ENCODE results near the gene NTN1. TPM values are rescaled to one million over a fixed set of nuclear protein-coding genes. Genes with fewer than 3 reads are reported as not detected.

The NTN1 gene
- total and polyA plus RNA-seq, 2 experiments from 2014 or later, result 0.16 to 0.60 TPM

DNA sequence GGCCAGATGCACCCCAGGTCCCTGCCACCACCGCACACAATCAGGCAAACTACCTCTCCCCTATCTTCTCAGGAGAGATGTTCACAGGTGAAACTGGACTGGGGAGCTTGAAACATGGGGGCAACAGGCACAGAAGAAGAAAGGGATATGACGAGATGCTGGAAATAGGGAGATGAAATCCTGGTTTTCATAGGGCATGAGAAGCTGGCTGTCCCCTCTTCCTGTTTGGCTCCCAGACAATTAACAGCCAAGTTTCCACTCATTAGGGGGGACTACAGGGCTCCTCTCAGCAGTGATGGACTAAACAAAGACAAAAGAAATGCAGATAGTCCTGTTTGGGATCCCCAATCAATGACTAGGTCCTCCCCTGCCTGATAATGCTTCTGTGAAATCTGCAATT, 266.0 kb downstream of the NTN1 start:
- no peak for DNase-seq (ENCODE audit: low read depth in 1 of 2, low spot score in 1 of 2)
- TF ChIP-seq, protein P1, sequence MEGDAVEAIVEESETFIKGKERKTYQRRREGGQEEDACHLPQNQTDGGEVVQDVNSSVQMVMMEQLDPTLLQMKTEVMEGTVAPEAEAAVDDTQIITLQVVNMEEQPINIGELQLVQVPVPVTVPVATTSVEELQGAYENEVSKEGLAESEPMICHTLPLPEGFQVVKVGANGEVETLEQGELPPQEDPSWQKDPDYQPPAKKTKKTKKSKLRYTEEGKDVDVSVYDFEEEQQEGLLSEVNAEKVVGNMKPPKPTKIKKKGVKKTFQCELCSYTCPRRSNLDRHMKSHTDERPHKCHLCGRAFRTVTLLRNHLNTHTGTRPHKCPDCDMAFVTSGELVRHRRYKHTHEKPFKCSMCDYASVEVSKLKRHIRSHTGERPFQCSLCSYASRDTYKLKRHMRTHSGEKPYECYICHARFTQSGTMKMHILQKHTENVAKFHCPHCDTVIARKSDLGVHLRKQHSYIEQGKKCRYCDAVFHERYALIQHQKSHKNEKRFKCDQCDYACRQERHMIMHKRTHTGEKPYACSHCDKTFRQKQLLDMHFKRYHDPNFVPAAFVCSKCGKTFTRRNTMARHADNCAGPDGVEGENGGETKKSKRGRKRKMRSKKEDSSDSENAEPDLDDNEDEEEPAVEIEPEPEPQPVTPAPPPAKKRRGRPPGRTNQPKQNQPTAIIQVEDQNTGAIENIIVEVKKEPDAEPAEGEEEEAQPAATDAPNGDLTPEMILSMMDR (IDR thresholded peaks at IDR 0.05; ENCODE audit: low read depth, low read length), result no peak
- H3K4me1 ChIP-seq (ENCODE audit: low read depth), result no peaks in the 10 kb centered on the region
- peaks cover 4% of the 10 kb centered on the region for H3K27me3 ChIP-seq
- no peak overlapping the region for H3K27ac ChIP-seq
- H3K36me3 ChIP-seq, result no peaks in the 10 kb centered on the region
- no peak overlapping the region for H3K4me3 ChIP-seq
- H3K9me3 ChIP-seq (ENCODE audit: low read depth), result no peaks in the 10 kb centered on the region

DNA sequence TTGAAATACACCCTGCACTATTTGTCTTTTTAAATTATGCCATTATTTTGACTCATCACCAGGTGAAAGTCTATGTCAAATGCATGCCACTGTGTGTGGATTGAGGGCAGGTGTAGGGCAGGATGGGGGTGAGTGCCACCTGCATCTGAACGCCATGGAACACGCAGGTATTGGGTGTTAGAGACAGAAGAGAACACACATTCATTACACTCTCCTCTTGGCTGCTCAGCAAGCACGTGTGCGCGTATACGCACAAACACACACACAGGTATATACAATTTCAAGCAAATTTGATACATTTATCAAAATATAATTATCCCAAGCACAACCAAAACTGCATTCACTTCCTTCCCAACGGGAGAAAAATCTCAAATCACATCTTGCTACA, 268.9 kb downstream of the NTN1 start:
- no peaks in the 10 kb centered on the region for H3K9me3 ChIP-seq (ENCODE audit: low read depth)

DNA sequence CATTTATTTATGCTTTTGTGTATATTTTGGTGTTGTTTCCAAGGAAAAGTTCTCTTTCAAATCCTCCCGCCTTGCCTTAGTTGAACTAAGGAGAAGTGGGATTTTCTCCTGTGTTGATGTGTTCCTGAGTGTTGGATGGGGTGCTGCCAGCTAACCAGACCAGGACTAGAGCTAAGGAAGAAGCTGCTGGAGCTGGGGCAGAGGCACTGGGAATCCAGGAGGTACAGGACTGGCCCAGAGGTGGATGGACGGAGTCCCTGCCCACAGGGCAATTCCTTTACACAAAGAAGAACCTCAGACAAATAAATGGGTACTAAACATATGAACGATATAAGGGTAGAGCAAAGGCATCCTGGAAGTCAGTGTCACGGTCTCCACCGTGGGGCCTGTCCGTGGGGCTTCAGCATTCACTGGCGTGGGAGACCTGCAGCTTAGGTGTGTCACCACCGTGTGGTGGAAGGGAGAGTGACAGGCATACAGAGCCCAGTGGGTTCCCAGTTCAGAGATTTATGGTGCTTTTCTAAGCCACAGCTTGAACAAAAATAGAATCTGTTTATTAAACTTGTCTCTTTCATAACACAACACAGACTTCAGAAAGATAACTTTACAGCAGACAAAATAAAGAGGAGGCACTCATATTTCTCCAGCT, 270.7 kb downstream of the NTN1 start:
- Histone ChIP-seq H3K36me3 (no peaks in the 10 kb centered on the region), H3K4me1 (ENCODE audit: low read depth) (no peaks in the 10 kb centered on the region), H3K9me3 (ENCODE audit: low read depth) (no peaks in the 10 kb centered on the region), H3K27ac (no peak overlapping the region), H3K4me3 (no peak overlapping the region), H3K27me3 (peaks cover 4% of the 10 kb centered on the region)
- peak; percentile 20 to 45 for DNase-seq (ENCODE audit: low read depth in 1 of 2, low spot score in 1 of 2)
- TF ChIP-seq, protein P1 (IDR thresholded peaks at IDR 0.05; ENCODE audit: low read depth, low read length), result peak; percentile 56

More for the DNA sequence above, 268.9 kb downstream of the NTN1 start:
- no peaks in the 10 kb centered on the region for H3K36me3 ChIP-seq
- H3K27me3 ChIP-seq, result peaks cover 4% of the 10 kb centered on the region
- TF ChIP-seq, protein P1 (IDR thresholded peaks at IDR 0.05; ENCODE audit: low read depth, low read length), result no peak
- DNase-seq (ENCODE audit: low read depth in 1 of 2, low spot score in 1 of 2), result no peak
- no peak overlapping the region for H3K27ac ChIP-seq
- H3K4me3 ChIP-seq, result no peak overlapping the region
- no peaks in the 10 kb centered on the region for H3K4me1 ChIP-seq (ENCODE audit: low read depth)

DNA sequence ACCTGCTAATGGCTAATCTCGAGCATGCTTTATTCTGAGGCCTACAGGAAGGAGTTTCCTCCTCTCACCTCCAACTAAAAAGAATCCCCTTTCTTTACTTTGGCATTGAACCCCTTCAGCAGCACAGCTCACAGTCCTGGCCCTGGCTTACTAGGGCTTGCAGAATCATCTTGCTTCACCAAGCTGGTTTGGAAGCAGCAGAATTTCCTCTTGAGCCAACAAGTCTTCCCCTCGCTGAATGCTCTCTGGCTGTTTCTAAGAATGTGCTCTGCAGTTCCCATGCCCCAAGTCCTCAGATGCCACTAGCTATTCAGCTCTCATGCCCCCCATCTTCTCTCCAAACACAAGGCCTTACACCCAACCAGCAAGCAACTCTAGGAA, 271.2 kb downstream of the NTN1 start:
- H3K27me3 ChIP-seq, result peaks cover 4% of the 10 kb centered on the region
- no peak for DNase-seq (ENCODE audit: low read depth in 1 of 2, low spot score in 1 of 2)
- H3K4me1 ChIP-seq (ENCODE audit: low read depth), result no peaks in the 10 kb centered on the region
- no peak overlapping the region for H3K27ac ChIP-seq
- H3K9me3 ChIP-seq (ENCODE audit: low read depth), result no peaks in the 10 kb centered on the region
- TF ChIP-seq, protein P1 (IDR thresholded peaks at IDR 0.05; ENCODE audit: low read depth, low read length), result no peak
- H3K4me3 ChIP-seq, result no peak overlapping the region
- no peaks in the 10 kb centered on the region for H3K36me3 ChIP-seq

Other genes with a start within 250 kb of the NTN1 start
- not detected in 2 replicates for gene MFSD6L, start 222.1 kb upstream of the NTN1 start, total RNA-seq
- not detected in 2 replicates for gene MFSD6L, start 222.1 kb upstream of the NTN1 start, polyA plus RNA-seq
- not detected in 2 replicates for gene PIK3R6, start 153.8 kb upstream of the NTN1 start, total RNA-seq
- 0.11 and 0.48 TPM in 2 replicates for gene PIK3R6, start 153.8 kb upstream of the NTN1 start, polyA plus RNA-seq
- 0.09 and 0.28 TPM in 2 replicates for gene PIK3R5, start 55.8 kb upstream of the NTN1 start, total RNA-seq
- gene PIK3R5, start 55.8 kb upstream of the NTN1 start, polyA plus RNA-seq, result 0.09 and 0.38 TPM in 2 replicates

Data from cardiac muscle cell (in vitro differentiated cells and primary cell).